Hematopoietic multipotent progenitor cell (in vitro differentiated cells): ENCODE measurements around the gene MBIP. TPM values are rescaled to one million over a fixed set of nuclear protein-coding genes. Genes with fewer than 3 reads are reported as not detected.

Experiments
- DNase-seq, 3 donors: peaks; one replicate each; pipeline ENCODE4 v3.0.0-alpha.2; 2011 to 2015; ENCODE audit warnings: low read depth in 2 of 3, low spot score in 2 of 3
- total RNA-seq: library from RNA; depleted of rRNA; stranded (reverse); fragments of >200 nt; gene quantifications from one replicate; pipeline ENCODE4 v1.2.3, GENCODE V29; 2012

Gene MBIP
- total RNA-seq, 1 donor: 6.7 TPM

DNA sequence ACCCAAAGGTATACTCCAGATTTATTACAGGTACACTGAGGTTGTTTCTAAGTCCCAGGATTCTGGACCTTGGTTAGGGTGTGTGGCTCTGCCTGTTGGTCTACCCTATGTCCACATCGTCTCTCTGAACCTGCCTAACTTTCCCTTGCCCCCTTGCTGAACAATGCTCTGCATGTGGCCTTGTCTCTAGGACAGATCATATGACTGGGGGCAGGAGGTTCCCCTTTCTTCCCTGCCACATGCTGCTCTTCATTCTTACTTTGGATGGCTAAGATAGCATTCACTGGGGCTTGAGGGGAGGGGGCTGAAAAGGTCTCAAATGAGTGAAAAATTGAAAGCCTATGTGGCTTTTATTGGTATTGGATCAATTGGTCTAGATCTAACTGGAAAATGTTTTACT lies 49.2 kb downstream of the MBIP start:
- DNase-seq: peak in 1 of 3 donors; percentile 36

GRCh38 chr14:36270191-36270590 lies 50.2 kb downstream of the MBIP start:
- DNase-seq: no peak

DNA sequence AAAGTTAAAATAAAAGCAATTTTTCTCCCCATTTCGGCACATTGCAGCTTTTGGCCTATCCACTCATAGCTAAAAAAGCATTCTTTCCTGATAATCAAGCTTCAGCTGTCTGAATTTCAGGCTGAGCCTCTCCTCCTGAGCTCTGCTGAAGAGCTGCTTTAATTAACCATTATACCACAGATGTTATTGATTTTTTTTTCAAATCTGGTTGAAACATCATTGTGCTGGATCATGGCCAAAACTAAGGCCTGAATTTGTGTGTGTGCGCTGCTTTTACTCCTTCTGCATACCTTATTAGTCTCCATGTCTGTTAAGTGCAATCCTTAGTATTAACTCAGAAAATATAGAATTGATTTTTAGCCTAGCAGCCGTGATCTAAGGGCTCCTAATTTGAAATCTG lies 52.3 kb downstream of the MBIP start:
- no peak for DNase-seq

- DNase-seq: no peak
These were observed 55.8 kb downstream of the MBIP start for GRCh38 chr14:36264595-36264994.

GRCh38 chr14:36264107-36264506 lies 56.3 kb downstream of the MBIP start:
- no peak for DNase-seq

GRCh38 chr14:36260970-36261640 lies 59.3 kb downstream of the MBIP start:
- no peak for DNase-seq

GRCh38 chr14:36258241-36258640 lies 62.2 kb downstream of the MBIP start:
- no peak for DNase-seq

DNA sequence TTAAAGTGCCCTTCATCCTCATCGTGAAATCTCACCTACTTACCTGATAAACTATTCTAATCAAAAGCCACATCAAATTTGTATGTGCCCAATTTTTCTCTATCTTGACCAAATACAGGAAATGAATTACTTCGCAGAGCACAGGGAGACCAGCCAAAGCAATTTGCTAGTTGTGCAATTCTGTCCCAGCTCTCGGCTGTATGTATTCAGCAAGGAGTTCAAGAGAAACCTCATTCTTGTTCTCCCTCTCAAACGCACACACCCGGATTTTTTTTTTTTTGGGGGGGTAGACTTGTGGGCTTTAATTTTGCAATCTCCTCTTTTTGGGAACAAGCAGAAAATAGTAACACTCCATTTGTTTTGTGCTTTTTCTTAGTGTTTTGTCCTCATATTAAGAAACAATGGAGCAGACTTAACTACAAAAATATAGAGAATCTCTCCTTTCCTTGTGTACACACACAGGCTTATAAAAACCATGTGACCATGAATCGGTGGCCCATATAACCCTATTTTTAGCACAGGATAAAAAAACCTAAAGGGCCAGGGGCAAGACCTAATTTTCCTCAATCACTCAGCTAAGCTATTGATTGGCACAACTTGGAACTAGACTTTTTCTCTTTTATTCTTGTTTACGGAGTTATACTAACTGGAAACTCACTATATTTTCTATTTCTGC lies 64.2 kb downstream of the MBIP start:
- no peak for DNase-seq

- DNase-seq: no peak
These were observed 66.3 kb downstream of the MBIP start for GRCh38 chr14:36254020-36254624.

Other genes with a start within 250 kb of the MBIP start
- not detected for gene PTCSC3, start 143.9 kb downstream of the MBIP start, total RNA-seq
- gene NKX2-1, start 199.6 kb upstream of the MBIP start, total RNA-seq: not detected